GM08714 (cell line): ENCODE measurements around the gene ARHGAP6.

ENCODE experiments used
- H3K4me3 ChIP-seq: fragments of 200-500 bp; sonication (Bioruptor generic); 2 replicates; pipeline ENCODE4 v1.5.1; 2014; ENCODE audit warnings: mild to moderate bottlenecking, low read length, inconsistent platforms
- ZNF274 ChIP-seq: IDR thresholded peaks from 2 replicates; pipeline ENCODE4 v1.6.1; 2012; ENCODE audit warnings: mild to moderate bottlenecking, low read depth, low read length

ARHGAP6 gene

DNA sequence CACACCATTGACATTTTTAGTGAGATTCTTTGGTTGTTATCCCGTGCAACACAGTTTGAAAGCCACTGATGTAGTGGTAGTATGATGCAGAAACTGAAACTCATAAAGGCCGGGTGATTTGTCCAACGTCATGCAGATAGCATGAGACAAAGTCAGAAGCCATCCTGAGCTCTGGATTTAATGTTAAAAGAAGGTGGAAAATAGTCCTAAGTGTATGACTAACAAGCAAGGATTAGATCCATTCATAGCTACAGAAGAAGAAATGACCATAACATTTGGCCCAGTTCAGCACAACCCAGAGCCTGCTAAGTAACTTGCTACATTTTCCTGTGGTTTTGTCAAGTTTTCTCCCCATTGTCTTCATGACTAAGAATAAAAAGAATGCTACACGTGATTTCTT, 230.2 kb downstream of the ARHGAP6 start:
- no peak overlapping the region for H3K4me3 ChIP-seq
- no peak for TF ChIP-seq ZNF274

DNA sequence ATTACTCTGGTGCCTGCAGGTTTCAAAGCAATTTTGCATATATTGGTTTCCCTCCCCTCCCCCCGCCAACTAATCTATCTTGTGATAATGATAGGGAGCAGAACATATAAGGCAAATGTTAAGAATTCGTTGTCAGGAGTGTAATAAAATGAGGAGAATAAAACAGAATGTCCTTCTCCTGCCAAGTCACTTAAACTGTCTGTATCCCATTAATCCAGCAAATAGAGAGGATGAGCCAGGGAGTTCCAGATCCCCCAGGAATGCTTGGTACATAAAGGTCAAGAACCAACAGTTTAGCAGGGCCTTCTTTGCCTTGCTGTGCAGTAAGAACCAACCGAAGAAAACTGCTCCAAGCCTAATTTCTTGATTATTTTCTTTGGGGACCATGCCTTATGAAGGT, 231.1 kb downstream of the ARHGAP6 start:
- no peak for TF ChIP-seq ZNF274
- no peak overlapping the region for H3K4me3 ChIP-seq

DNA sequence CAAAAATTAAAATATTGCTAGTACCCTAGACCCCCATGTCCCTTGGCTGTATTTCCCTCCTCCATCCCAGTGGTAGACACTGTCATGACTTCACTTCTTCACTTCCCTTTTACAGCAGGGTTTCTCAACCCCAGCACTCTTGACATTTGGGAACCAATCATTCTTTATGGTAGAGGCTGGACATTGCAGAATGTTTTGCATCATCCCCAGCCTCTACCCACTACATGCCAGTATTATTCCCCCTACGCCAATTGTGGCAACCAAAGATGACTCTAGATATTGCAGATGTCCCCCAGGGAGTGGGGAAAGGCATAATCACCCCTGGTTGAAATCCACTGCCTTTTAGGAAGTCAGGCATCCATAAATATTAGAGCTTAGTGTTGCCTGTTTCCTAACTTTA, 233.9 kb downstream of the ARHGAP6 start:
- no peak overlapping the region for H3K4me3 ChIP-seq
- no peak for TF ChIP-seq ZNF274

- no peak for TF ChIP-seq ZNF274
- H3K4me3 ChIP-seq: no peak overlapping the region
Measured at GRCh38 chrX:11430271-11430670, 235.4 kb downstream of the ARHGAP6 start.

DNA sequence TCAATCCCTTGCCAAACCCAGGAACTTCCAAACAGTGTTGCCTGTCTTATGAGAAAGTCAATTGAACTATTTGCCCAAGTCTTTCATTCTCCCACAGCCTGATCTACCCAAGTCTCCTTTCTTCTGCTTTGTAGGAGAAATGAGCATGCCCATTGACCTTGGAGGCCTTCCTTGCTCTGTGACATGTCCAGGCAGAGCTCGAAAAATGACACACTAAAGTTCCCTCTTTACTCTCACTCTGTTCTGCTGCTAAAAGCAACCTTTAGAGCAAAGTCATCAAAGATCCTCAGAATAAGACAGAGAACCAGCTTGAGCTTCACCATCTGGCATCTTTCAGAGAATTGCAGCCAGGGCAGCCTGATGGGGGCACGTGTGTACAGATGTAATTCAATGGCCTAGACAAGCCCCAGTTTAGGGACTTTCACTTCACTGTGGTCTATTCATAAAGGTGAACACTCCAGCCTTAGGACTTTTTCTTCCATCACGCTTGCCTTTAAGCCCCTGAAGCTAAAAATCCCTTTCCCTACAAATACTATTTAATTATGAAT, 236.1 kb downstream of the ARHGAP6 start:
- H3K4me3 ChIP-seq: no peak overlapping the region
- no peak for TF ChIP-seq ZNF274

DNA sequence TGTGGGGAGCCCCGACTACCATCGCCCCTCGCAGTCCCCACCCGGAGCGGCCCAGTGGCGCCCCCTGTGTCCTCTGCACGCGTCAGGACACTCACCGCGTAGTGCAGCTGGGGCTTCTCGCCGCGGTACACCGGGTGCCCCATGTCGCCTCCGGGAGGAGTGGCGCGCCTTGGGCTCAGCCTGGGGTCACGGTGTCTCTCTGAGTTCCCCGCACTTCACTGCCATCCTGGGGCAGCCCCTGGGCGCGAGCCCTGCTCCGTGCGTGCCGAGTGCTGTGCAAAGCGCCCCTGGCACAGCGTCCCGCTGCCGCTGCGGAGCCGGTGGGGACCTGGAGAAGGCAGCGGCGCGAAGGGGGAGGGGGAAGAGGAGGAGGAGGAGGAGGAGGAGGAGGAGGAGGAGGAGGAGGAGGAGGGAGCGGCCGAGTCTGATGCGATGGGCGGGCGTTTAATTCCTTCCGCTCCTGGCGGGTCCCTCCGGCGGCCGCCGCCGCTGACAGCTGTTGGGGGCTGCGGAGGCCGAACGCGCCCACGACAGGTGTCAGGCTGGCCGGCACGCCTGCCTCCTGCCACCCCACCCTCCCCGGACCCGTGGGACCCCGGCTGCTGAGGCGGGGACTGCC, 238.2 kb downstream of the ARHGAP6 start:
- peak overlapping the region; percentile 31; the same call in 1 of the 2 replicates for H3K4me3 ChIP-seq
- TF ChIP-seq ZNF274: no peak

DNA sequence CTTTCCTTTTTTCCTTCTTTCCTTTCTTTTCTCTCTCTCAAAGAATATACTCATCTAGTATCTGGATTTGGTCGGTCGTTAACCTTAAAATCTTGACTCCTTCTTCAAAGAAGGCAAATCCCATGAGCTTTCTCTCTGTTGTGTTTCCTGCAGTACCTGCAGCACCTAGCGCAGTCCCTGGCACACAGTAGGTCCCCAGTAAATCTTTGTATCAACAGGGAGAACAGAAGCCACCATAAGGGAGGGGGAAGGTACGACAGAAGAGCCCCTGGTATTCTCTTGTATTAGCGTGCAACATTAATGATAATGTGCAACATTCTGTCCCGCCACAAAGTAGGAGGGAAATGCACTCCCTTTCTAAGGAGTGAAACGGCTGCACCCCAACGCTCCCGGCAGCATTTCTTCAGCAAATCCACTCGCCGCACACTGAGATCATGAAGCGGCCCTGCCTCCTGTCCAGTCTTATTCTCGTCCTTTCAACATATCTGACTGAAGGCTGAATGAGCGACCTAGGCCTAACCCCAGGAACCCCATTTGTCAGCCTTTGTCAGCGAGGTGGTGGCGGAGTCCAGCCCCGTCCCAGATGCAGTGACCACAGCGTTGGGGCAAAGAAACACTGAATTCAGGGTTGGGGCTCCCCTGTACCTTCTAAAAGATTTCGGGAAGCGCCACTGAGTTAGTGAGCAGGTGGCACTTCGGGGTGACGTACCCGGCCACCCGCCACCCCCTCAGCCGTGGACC, 238.8 kb downstream of the ARHGAP6 start:
- H3K4me3 ChIP-seq: no peak overlapping the region; the same call in 1 of the 2 replicates
- TF ChIP-seq ZNF274: no peak

GRCh38 chrX:11424903-11425674, 240.6 kb downstream of the ARHGAP6 start:
- no peak for TF ChIP-seq ZNF274
- H3K4me3 ChIP-seq: no peak overlapping the region

- no peak overlapping the region for H3K4me3 ChIP-seq
- no peak for TF ChIP-seq ZNF274
Measured at GRCh38 chrX:11423949-11424348, 241.8 kb downstream of the ARHGAP6 start.

- H3K4me3 ChIP-seq: no peak overlapping the region
Measured at GRCh38 chrX:11423362-11423818, 242.3 kb downstream of the ARHGAP6 start.

DNA sequence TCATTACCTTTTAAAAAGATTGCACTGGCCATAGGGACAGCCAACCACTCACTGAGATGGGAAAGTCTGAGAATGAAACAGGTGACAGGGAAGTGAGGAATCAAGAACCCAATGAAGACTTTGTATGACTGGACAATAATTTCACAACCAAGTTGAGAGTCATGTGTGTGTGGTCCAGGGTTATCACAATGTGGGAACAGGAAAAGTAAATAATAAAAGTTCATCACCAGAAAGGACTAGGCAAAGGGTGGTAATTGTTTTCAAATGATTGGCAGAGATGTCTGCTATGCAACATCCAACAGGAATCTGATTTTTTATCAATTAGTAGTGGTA, 243.2 kb downstream of the ARHGAP6 start:
- H3K4me3 ChIP-seq: no peak overlapping the region
- no peak for TF ChIP-seq ZNF274

More at GRCh38 chrX:11423362-11423818, 242.3 kb downstream of the ARHGAP6 start:
- TF ChIP-seq ZNF274: no peak

DNA sequence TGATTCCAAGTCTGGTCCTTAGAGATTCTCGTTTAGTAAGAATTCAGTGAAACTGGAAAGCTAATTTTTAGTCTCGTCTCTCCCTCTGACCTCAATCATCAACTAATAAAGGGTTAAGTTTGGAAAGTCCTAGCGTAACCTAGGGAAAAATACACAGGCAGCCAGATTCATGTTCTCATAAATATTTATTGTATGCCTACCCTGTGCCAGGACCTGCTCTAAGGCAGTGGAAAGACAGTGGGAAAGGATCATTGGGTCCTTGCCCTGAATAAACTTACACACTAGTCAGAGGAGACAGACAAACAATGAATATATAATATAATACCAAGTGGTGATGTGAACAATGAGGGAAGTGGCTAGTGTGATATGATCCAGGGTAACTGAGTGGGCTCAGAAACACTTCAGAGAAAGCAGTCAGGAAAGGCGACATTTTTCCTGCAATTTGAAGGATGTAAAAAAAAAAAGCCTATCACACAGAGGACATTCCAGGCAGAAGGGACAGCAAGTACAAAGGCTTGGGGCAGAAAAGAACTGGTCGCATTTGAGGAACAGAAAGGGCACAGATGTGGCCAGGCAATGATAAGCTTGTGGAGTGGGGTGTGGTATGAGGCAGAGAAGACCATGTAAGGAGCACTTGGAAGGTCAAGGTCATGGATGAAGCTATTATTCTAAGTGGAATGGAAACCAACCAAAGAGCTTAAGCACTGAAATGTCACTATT, 243.8 kb downstream of the ARHGAP6 start:
- no peak for TF ChIP-seq ZNF274
- H3K4me3 ChIP-seq: no peak overlapping the region

GRCh38 chrX:11420851-11421250, 244.9 kb downstream of the ARHGAP6 start:
- no peak overlapping the region for H3K4me3 ChIP-seq
- TF ChIP-seq ZNF274: no peak

GRCh38 chrX:11419102-11419501, 246.6 kb downstream of the ARHGAP6 start:
- TF ChIP-seq ZNF274: no peak

More at GRCh38 chrX:11419102-11419501, 246.6 kb downstream of the ARHGAP6 start:
- no peak overlapping the region for H3K4me3 ChIP-seq
